OCI-LY3 (cell line): ENCODE data around the gene ZFYVE21.

ENCODE experiments used
- CTCF ChIP-seq: fragments of 200-600, 300-600 bp; sonication (generic); IDR thresholded peaks from 2 replicates; pipeline ENCODE4 v1.5.1; 2014; ENCODE audit warnings: antibody characterized with exemption, low read length, low read depth
- EZH2phosphoT487 ChIP-seq: fragments of 200-600 bp; shearing (Covaris generic); IDR thresholded peaks from 2 replicates; pipeline ENCODE4 v1.6.1; 2018; ENCODE audit warnings: antibody characterized with exemption, mixed run types, low read depth

- no peak for TF ChIP-seq CTCF
- no peak for TF ChIP-seq EZH2phosphoT487
Observed at GRCh38 chr14:103723748-103724081, 8.1 kb downstream of the ZFYVE21 start.
